Suppressor macrophage treated with lipopolysaccharide for 1 hour (primary cell): ENCODE data around the gene RGS8.
A peak's percentile ranks its signal among the peaks of the same experiment; 100 is the strongest.

Experiments
- DNase-seq, 3 donors: peaks; one replicate each; pipeline ENCODE4 v3.0.0-alpha.2; 2020 to 2022

The RGS8 gene

DNA sequence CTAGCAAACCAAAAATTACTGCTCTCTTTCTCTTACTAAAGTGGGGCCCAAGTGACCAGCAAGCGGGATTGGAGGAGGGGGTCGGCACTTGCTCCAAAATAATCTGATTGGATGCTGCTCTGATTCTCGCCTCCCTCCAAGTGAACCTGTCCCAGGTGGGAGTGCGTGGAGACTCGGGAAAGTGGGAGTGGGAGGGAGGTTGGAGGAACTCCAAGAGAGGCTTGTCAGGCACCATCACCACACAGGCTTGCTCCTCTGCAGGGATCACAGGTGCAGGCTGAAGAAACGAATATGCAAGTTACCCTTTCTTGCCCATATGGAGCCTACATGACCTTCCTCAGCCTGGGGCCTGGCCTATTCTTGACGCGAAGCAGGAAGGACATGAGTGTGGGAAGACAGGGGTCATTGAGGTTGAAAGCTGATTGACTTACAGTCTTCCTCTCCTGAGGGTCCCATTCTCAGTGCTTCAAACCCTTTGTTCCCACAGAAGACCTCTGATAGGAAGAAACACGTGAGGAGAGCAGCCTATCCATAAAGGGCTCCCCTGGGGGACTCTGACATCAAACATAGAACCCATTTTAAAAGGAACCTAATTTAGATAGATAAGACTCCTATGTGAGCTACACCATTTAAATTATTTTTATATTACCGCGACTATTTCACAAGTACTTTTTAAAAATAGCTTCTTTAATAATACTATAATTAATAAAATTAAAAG lies 14.2 kb downstream of the RGS8 start:
- DNase-seq: no peak

DNA sequence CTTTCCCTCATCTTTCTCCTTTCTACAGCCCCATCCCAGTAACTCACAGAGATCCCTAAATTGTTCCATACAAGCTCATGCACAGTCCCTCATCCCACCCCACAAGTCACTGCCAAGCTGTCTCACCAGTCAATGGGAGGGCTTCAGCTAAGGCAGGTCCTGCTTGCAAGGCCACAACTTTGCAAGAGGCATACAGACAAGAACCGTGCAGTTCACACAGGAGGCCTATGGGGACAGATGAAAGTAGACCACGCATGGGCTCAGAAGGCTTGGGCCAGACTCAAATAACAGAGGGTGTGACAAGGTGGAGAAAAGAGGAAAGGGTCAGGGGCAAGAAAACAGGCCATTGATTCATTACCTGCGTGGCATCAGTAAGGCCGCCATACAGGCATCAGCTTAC lies 15.1 kb downstream of the RGS8 start:
- DNase-seq: no peak

DNA sequence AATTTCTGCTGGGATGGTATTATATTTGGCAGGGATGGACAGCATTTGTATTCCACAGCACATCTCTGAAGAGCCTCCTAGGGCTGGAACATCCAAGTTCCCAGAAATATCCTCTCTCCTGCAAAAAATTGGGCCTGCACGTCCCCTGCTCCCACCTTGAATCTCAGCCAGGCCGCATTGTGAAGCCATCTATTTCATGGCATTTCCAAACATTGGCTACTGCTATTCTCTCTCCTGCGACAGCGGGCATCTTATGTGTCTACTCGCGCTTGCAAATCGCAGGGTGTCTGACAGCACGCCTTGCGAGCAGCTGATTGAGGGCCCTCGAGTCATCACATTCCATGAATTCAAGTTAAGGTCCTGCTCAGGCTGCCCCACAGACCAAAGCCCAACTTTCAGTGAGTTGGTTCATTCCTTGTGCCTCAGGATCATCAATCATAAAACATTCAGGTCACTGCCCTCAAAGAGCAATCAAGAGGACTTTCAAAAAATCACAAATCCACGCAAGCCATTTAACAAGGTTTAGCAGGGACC lies 15.8 kb downstream of the RGS8 start:
- DNase-seq: no peak

DNA sequence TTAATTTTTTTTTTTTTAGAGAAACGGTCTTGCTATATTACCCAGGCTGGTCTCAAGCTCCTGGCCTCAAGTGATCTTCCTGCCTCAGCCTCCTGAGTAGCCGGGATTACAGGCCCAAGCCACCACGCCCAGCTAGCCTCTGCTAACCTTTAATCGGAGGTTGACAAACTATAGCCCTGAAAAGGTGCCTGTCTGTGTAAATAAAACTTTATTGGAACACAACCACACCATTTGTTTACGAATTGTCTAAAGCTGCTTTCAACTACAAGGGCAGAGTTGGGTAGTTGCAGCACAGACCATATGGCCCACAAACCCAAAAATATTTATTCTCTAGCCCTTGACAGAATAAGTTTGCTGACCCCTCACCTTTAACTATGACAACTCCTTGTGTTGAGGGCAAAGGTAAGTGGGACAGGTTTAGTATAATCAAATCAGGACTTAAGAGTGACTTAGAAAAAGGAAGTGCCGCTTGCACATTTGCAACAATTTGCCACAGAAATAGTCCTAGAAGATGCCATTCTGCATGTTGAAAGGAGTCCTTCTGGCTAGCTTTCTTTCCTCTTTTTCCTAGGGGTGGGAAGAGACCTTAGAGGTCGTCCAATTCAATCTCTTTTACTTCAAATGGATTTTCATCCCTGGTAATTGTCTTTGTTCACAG lies 16.4 kb downstream of the RGS8 start:
- no peak for DNase-seq

DNA sequence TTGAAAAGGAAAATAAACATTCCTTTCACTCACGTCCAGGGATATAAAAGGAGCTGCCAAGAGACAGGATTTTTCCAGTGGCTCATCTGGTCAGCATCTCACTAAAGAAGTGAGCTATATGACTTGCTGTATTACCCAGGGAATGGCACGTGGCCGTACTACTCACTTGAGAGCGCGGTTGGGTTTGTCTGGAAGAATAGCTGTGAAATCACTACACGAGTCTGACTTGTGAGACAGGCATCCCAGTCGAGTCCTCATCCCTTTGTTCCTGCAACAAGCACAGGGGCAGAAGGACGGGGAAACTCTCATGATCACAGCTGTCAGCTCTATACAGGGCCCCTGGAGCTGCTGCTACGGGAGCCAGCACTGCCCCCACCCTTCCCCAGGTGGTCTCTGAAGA lies 17.7 kb downstream of the RGS8 start:
- no peak for DNase-seq

DNA sequence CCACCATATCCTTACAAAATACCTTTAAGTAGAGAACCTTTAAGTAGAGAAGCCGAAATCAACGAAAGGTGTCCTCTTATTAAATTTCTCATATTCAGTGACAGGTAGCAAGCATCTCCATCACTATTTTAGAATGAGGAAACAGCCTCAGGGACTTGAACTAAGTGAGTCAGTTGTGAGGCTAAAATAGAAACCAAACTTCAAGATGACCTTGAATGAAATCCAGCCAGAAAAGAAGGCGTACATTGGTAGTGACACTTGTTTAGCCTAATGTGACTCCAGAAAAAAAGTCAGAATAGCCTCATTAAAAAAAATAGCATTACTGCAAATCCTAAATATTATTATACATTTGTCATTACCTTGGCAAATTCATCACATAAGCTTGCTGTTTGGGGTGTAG lies 20.1 kb downstream of the RGS8 start:
- DNase-seq: no peak

DNA sequence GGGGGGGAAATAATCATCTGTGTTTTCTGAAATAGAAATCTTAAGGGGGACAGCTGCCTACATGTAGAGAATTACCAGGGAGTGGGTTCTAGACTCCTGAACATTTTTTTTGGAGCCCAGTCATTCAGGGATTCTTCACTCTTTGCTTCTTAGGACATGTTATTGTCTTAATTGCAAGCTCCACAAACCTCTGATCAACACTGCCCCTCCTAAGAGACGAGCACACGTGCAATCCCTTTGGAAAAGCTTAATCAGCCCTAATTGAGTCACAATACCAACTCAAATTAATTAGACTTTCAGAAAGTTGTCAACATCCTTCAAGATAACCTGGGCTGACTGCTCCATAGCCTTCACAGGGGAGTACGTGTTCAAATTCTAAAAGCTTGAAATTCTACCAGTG lies 21.4 kb downstream of the RGS8 start:
- no peak for DNase-seq

DNA sequence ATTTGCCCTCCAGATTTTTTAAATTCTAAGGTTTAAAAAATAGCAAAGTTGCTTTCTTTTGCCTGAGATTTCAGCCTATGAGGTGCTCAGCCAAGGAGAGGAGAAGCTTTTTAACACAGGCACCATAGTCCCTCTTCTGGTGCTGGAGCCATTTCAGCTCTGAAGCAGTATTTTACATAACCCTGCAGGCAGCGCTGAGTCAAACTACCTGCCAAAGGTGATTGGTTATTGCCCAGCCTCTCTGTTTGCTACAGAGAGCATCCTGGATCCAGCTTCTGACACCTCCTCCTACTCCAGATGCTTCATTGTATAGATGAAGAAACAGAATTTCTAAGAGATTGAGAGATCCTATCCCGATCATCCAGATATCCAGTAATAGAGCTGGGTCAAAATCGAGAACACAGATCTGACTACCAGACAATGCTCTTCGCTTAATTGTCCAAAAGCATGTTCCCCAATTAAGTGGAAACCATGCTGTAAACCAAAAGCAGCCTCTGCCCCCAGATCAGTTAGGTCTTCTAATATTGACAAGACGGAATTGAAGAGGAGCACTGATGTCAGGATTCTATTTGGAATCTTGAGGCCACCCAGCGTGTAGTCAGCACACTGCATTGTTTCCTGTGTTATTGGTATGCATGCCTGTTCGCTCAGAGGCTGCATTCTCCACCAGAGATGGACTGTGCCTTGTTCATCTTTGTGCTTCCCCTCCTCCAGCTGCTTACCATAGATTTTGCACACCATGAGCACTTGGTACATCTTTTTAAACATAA lies 22.1 kb downstream of the RGS8 start:
- DNase-seq: no peak

DNA sequence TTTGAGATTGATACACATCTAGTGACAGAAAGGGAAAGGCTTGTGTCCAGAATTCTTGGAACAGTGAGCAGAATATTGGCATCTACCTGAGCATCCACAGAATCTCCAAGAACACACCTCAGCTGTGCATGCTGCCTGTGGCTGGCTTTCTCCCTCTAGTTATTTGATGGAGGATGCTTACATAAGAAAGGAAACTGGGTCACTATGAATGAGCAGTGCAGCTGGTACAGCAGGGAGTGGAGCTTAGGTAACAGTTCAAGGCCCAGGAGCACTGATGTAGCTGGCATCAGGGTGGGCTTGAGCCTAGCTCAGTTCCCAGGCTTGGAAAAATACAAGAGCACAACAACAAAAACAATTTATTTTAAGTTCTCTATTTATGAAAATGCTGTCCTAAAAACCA lies 26.3 kb downstream of the RGS8 start:
- DNase-seq: no peak

DNA sequence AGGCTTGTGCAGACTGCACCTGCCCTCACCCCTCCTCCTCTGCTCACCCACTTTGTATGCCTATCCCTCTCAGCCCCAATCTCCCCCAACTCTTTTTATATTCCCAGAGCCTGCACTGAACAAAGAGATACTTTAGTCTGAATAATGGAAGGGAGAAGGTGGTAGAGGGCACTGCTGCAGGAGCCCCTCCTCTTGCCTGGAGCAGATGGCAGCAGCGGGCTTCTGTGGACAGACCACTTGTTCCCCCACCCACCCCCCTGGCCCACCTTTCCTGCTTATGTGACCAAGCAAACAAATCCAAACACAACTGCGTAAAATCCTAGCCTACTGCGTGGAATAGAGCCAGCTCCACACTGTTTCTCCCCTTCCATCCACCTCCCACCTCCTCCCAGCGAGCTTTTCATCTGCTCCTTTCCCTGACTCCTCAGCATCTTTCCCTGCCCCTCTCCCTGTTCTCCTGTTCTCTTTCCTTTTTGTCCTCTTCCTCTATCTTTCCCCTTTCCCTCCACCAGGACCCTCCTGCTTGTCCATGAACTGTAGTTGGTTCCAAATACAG lies 27.5 kb downstream of the RGS8 start:
- no peak for DNase-seq

DNA sequence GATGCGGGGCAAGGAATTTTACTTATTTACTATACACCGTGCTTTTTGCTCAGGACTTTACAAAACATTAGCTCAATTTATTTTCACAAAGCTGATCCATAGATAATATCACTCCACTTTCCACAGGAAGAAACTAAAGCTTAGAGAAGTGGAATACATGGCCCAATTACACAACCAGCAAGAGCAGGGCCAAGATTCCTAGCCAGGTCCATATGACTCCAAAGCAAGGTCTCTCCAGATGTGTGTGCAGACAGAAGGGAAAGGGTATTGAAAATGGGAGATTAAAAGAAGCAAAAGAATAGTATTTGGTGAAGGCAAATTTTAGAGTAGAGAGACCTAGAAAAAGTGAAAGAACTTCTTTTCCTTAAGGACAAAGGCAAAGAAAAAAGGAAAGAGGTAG lies 30.4 kb downstream of the RGS8 start:
- no peak for DNase-seq

DNA sequence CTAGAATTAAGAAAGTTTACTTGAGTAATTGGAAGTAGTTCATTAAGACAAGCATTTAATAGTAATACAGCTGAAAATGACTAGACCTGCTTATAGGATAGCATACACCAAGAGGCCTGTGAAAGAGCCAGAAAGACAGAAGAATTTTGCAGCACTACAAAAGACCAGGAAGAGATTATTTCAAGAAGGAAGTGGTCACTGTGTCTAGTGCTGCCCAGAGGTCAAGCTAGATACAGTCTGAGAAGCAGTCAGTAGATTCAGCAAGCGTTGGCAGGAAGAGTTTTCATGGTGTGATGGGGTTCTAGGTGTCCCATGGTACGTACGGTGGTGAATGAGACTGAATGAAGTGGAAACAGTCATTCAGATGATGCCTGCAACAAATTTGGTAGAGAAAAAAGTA lies 31.5 kb downstream of the RGS8 start:
- peak in 1 of 3 donors; percentile 11 for DNase-seq

DNA sequence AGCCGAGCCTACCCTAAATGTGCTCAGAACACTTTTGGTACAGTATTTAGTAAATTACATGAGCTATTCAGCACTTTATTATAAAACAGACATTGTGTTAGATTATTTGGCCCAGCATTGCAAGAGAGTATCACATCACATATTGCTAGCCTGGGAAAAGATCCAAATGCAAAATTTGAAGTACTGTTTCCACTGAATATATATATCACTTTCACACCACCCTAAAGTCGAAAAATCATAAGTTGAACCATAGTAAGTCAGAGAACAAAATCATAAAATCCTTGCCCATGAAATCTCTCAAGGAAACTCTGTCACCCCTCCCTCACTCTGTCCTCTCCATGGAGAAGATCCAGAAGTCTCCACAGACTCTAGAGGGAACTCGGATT lies 33.1 kb downstream of the RGS8 start:
- DNase-seq: no peak

DNA sequence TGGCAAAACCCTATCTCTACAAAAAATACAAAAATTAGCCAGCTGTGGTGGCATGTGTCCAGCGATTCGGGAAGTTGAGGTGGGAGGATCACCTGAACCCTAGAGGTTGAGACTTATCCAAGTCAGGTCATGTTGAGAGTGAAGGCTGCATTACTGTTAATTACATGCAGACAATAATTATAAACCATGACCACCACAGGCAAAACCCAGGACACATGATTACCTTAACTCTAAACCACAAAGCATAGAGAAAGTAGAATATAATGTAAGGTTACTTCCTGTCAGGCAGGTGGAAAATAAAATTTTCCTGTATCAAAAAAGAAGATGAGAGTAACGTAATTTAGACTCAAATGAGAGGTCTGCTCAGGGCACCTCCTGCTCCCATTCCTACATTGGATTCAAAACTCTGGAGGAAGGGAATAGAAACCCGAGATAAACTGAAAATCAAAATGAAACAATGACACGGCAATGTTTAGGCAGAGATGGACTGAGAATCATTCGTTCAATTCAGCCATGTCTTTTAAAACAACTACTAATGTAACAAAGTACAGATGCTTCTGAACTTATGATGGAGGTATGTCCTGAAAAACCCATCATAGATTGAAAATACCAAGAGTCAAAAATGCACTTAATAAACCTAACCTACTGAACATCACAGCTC lies 33.6 kb downstream of the RGS8 start:
- no peak for DNase-seq

DNA sequence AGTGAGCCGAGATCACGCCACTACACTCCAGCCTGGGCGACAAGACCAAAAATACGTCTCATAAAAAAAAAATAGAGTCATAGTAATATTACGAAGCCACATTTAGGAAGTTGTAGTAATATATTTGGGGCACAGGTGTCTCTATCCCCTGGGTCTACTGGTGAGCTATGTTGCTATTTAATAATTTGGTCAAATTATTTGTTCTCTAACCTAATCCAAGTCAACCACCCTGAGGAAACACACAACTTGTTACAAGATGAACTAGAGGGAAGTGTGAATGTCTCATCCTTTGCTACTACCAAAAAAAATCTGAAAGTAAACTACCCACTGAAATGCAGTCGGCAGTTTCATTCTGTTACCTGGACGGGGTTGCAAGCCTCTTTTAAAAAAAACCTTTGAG lies 35.3 kb downstream of the RGS8 start:
- DNase-seq: no peak

DNA sequence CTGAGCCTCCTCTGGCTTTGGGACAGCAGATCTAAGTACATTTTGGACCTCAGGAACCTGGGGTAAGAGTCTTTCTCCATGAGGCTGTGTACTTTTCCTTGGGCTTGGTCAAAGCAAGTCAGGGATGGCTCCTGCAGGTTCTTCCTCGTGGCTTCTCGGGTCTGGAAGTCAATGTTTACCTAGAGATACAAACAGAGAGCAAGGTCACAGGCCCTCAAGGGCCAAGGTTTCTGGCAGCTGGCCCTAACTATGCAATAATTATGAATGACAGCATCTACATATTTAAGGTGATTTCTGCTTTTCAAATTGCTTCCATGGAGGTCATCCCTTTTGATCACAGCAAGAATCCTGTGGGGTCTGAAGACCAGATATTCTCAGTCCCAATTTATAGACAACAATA lies 37.6 kb downstream of the RGS8 start:
- DNase-seq: no peak

DNA sequence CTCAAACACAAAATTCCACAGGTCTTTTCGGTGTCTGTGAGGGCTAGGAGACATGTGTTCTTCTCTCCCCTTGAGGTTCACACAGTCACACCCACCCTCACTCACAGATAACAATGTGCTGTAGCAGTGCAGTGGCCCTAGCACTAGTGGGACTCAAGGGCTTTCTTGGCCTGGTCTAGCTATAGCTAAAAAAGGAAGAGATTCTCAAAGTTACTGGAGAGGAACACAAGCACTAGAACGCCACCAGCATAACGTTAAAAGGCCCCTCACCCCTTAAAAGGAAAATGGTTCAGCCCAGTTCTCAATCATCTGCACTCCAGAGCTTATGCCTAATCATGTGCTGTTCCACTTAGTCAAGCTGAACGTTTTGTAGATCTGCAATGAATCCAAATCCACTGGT lies 39.5 kb downstream of the RGS8 start:
- no peak for DNase-seq

DNA sequence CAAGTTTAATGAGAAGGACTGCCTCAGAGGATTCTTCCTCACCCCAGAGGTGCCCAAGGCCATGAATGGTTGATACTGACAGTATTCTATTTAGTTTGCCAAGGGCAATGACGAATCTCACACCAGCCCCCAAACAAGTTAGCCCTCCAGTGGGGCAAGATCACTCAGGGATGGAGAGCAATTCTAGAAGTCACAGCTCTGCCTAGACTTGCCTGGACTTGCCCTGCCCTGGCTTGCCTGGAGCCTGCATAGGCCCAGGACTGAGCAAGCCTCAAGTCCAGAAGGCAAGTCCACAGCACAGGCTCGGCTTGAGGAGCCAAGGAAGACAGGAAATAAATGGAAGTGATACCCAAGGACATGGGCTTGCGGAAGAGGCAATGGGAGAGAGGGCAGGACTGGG lies 40.7 kb downstream of the RGS8 start:
- DNase-seq: no peak

DNA sequence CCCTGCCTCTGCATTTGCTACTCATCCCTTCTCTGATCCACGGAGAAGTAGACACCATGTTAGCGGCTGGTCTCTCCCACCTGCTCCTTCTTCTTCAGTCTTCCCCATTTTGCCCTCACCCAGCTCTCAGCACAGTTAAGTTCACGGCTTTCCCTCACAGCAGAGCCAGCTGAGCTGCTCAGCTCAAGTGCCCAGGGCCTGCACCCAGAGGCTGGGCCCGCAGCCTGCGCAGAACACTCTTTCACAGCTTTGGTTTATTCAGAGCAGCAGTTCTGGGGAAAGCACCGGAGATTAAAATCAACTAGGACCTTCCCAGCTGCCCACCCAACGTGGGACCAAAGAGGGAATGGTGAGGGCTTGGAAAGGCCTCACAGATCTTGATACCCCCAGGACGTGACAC lies 41.9 kb downstream of the RGS8 start:
- no peak for DNase-seq

DNA sequence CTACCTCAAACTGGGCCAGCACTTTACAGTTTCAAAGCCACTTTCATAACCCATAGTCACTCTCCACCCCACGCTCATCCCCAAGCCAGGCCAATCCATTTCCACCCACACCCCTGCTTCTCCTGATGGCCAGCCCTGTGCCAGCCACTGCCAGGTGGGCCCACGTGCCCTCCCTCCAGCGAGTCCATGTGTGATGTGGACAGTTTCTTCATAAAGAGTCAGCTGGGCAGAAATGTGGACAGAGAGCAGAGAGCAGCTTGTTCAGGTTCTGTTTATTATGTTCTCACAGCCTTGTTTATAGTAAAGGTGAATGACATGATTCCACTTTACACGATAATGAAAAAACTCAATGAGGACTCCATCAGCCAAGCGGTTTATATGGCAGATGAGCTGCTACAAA lies 42.8 kb downstream of the RGS8 start:
- no peak for DNase-seq

DNA sequence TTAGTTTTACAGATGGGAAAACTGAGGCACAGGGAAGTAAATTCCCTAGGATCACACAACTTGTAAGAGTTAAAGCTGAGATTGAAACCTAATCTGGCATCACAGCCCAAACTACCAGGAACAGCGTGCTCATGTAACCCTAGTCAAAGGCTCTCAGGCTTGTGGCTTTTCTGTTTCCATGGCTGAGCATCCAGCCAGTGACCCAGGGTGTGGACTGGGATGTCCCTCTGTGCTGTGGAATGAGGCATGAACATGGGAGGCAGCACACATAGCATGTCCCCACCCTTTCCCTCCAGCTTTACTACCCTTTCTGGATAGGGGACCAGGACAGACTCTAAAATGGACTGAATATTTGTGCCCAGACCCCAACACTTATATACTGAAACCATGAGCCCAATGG lies 45.1 kb downstream of the RGS8 start:
- no peak for DNase-seq

DNA sequence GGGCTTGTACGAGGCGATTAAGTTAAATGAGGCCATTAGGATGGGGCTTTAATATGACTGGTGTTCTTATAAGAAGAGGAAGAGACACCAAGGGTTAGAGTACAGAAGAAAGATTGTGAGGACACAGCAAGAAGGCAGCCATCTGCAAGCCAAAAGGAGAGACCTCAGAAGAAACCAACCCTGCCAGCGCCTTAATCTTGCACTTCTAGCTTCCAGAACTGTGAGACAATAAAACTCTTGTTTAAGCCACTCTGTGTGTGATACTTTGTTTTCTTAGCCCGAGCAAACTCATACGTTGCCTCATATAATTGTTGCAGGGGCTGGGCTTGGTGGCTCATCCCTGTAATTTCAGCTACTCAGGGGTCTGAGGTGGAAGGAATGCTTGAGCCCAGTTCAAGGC lies 46.6 kb downstream of the RGS8 start:
- DNase-seq: no peak

DNA sequence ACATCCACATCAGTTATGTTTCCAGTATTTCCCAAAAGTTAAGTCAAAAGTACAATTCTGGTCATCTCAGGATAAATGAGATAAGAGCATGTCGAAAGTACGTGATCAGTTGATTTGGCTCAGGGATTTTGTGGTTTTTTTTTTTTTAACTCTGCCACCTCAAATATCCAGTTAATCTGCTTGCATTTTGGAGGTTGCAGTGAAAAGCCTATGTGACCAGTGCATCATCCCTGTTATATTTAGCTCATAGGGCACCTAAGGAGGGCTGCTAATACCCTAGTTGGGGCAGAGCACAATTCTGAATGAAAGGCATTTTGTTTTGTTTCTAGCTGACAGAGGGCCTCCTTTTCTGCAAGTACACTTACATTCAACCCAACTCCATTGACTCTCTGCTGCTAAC lies 48.5 kb downstream of the RGS8 start:
- DNase-seq: no peak
